Right atrium auricular region (tissue), 2 donors: Measurements from ENCODE around the gene HERC5. TPM values are rescaled to one million over a fixed set of nuclear protein-coding genes. Genes with fewer than 3 reads are reported as not detected.

Experiments
- DNase-seq: peaks from one replicate; pipeline ENCODE4 v3.0.0-alpha.2; 2019; ENCODE audit warnings: low spot score
- H3K27ac ChIP-seq, 2 donors: fragments of 200-600 bp; sonication (generic); 1 replicate in 1 of 2; 2 replicates in 1 of 2; pipeline ENCODE4 v1.5.1; 2016 to 2019
- H3K27me3 ChIP-seq, 2 donors: fragments of 200-600 bp; sonication (generic); one replicate each; pipeline versions ENCODE4 v1.5.1 to v1.6.0; 2017 to 2019
- H3K36me3 ChIP-seq: fragments of 200-600 bp; sonication (generic); one replicate; pipeline ENCODE4 v1.5.1; 2016
- H3K4me1 ChIP-seq, 2 donors: fragments of 200-600 bp; sonication (generic); one replicate each; pipeline versions ENCODE4 v1.5.1 to v1.6.0; 2017 to 2019
- H3K4me3 ChIP-seq, 2 donors: fragments of 200-600 bp; sonication (generic); 1 replicate in 1 of 2; 2 replicates in 1 of 2; pipeline ENCODE4 v1.5.1; 2017 to 2019; ENCODE audit warnings: mild to moderate bottlenecking in 1 of 2, moderate library complexity in 1 of 2
- H3K9me3 ChIP-seq, 2 donors: fragments of 200-600 bp; sonication (generic); one replicate each; pipeline ENCODE4 v1.5.1; 2019
- total RNA-seq, 2 donors: library from RNA; depleted of rRNA; stranded (reverse); fragments of >200 nt; gene quantifications; one replicate each; pipeline ENCODE4 v1.1.0, GENCODE V29; 2016
- TF ChIP-seq, protein P1 (sequence below), 2 donors: fragments of 200-600 bp; sonication (generic); IDR thresholded peaks; one replicate each; pipeline ENCODE4 v1.5.1; 2019; ENCODE audit warnings: antibody characterized with exemption in 2 of 2

HERC5 gene
- total RNA-seq, 2 donors from 2014 or later: 1.6 to 2.3 TPM

DNA sequence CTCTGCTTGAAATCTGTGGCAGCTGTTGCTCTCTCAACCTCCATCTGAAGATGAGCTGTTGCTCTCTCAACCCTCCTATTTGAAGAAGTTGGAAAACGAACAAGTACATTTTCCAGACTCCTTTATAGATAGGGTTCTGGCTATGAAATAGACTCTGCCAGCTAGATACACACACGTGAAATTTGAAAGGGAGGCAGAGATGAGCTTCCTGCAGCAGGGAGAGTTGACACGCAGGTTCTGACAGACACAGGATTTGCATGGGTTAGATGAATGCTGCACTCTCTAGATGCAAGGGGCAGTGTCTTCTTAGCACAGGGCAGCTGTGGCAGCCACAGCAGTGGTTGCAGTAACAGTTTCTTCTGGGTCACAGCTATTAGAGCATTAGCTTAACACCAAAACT lies 74.6 kb downstream of the HERC5 start:
- Histone ChIP-seq H3K4me3 (no peak overlapping the region), H3K36me3 (no peaks in the 10 kb centered on the region), H3K27me3 (no peaks in the 10 kb centered on the region), H3K4me1 (no peaks in the 10 kb centered on the region), H3K9me3 (no peaks in the 10 kb centered on the region), H3K27ac (no peak overlapping the region)
- TF ChIP-seq, protein P1, sequence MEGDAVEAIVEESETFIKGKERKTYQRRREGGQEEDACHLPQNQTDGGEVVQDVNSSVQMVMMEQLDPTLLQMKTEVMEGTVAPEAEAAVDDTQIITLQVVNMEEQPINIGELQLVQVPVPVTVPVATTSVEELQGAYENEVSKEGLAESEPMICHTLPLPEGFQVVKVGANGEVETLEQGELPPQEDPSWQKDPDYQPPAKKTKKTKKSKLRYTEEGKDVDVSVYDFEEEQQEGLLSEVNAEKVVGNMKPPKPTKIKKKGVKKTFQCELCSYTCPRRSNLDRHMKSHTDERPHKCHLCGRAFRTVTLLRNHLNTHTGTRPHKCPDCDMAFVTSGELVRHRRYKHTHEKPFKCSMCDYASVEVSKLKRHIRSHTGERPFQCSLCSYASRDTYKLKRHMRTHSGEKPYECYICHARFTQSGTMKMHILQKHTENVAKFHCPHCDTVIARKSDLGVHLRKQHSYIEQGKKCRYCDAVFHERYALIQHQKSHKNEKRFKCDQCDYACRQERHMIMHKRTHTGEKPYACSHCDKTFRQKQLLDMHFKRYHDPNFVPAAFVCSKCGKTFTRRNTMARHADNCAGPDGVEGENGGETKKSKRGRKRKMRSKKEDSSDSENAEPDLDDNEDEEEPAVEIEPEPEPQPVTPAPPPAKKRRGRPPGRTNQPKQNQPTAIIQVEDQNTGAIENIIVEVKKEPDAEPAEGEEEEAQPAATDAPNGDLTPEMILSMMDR (IDR thresholded peaks at IDR 0.05): no peak
- DNase-seq: no peak

DNA sequence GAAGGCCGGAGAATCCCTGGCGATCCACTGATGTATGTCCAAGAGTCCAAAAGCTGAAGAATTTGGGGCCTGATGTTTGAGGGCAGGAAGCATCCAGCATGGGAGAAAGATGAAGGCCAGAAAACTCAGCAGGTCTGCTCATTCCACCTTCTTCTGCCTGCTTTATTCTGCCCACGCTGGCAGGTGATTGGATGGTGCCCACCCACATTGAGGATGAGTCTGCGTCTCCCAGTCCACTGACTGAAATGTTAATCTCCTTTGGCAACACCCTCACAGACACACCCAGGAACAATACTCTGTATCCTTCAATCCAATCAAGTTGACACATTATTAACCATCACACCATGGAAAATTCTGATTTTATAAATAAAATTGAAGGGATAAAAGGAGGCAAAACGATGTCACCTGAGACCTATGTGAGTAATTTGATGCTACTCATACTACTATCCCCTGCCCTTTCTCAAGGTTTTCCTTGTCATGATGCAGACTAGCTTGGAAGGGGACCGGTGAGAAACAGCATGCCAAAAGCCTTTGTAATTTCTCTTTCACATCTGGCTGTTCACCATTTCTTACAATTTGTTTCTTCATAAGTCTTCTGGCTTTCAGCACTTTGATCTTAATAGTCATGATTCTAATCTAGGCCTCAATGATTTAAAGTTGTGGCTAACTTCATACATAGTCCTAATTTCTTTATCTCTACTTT lies 76.3 kb downstream of the HERC5 start:
- TF ChIP-seq, protein P1 (IDR thresholded peaks at IDR 0.05): no peak
- DNase-seq: no peak
- no peak overlapping the region for H3K27ac ChIP-seq
- no peak overlapping the region for H3K4me3 ChIP-seq
- no peaks in the 10 kb centered on the region for H3K36me3 ChIP-seq
- no peaks in the 10 kb centered on the region for H3K4me1 ChIP-seq
- no peaks in the 10 kb centered on the region for H3K27me3 ChIP-seq
- H3K9me3 ChIP-seq: no peaks in the 10 kb centered on the region

GRCh38 chr4:88533937-88534750 lies 77.2 kb downstream of the HERC5 start:
- H3K27me3 ChIP-seq: no peaks in the 10 kb centered on the region
- TF ChIP-seq, protein P1 (IDR thresholded peaks at IDR 0.05): no peak
- DNase-seq: no peak
- peaks cover 0 to under 1% of the 10 kb centered on the region in 2 donors for H3K4me1 ChIP-seq
- no peaks in the 10 kb centered on the region for H3K36me3 ChIP-seq
- H3K4me3 ChIP-seq: no peak overlapping the region
- no peaks in the 10 kb centered on the region for H3K9me3 ChIP-seq
- no peak overlapping the region for H3K27ac ChIP-seq

- Histone ChIP-seq H3K36me3 (no peaks in the 10 kb centered on the region), H3K4me1 (peaks cover 0 to 4% of the 10 kb centered on the region in 2 donors), H3K27ac (no peak overlapping the region), H3K27me3 (no peaks in the 10 kb centered on the region), H3K4me3 (no peak overlapping the region), H3K9me3 (no peaks in the 10 kb centered on the region)
- TF ChIP-seq, protein P1 (IDR thresholded peaks at IDR 0.05): no peak
- DNase-seq: no peak
Measured at GRCh38 chr4:88535090-88535755, 78.3 kb downstream of the HERC5 start.

DNA sequence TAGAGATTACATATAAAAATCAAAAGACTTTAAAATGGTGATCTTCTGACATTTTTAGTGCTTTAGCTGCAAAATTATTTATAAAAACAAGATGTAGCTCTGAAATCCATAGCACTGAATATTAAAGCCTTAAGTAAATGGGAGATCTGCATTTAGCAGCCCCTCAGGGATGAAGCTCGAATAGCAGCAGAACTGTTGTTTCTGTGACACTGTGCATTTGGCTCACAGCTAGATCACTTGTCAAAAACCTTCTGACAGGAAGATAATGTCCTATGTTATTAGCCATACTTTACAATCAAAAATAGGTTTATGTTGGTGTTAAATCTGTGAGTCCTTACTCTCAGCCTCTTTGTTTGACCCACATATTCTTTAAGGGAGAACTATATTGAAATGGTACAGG lies 80.8 kb downstream of the HERC5 start:
- TF ChIP-seq, protein P1 (IDR thresholded peaks at IDR 0.05): no peak
- no peak for DNase-seq
- Histone ChIP-seq H3K4me1 (peaks cover 0 to 4% of the 10 kb centered on the region in 2 donors), H3K27me3 (no peaks in the 10 kb centered on the region), H3K27ac (no peak overlapping the region), H3K9me3 (no peaks in the 10 kb centered on the region), H3K36me3 (no peaks in the 10 kb centered on the region), H3K4me3 (no peak overlapping the region)
